ENCODE measurements around the gene ABITRAM.

GRCh38 chr9:108978205-108978604 is 44.0 kb downstream of the ABITRAM start:
- TF ChIP-seq POLR2A (IDR thresholded peaks at IDR 0.05; ENCODE audit: low read depth, low read length) (no peak), TAF1 (IDR thresholded peaks at IDR 0.05; ENCODE audit: low read depth, low read length) (no peak), SPI1 (IDR thresholded peaks at IDR 0.05; ENCODE audit: low read depth, low read length) (no peak), POLR2AphosphoS5 (IDR thresholded peaks at IDR 0.05; ENCODE audit: low read depth, low read length) (no peak)
